SU-DHL-6 (cell line): ENCODE data around the gene HCFC1R1.

Experiments used
- EZH2phosphoT487 ChIP-seq: fragments of 200-600 bp; sonication (generic), shearing (Covaris generic); conservative IDR thresholded peaks from 2 replicates; pipeline ENCODE4 v1.6.1; 2018; ENCODE audit warnings: mild to moderate bottlenecking, antibody characterized with exemption, low read length, moderate library complexity, mixed read lengths
- TF ChIP-seq, protein P1 (sequence below): fragments of 200-600 bp; sonication (generic); IDR thresholded peaks from one replicate; pipeline ENCODE4 v1.5.1; 2017; ENCODE audit warnings: antibody characterized with exemption, mild to moderate bottlenecking, low read length, moderate library complexity; ENCODE audit not compliant: insufficient read depth, poor library complexity, severe bottlenecking

DNA sequence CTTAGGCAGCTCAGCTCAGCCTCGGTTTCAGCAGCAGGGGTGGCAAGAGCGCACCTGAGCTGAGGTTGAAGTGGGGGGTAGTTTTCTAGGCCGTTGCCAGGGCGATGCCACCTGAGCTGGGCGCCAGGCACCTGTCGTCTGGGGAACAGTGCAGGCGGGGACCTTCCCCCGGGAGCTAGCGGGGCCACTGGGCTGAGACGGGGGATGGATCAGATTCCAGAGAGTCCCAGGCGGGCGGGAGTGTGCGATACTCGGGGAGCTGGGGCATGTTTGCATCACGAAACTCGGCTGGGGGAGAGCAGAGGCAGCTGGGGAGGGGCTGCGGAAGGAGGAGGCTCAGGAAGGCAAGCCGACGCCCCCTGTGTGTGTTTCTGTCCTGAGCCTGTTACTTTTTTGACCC is 11.5 kb downstream of the HCFC1R1 start:
- TF ChIP-seq, protein P1, sequence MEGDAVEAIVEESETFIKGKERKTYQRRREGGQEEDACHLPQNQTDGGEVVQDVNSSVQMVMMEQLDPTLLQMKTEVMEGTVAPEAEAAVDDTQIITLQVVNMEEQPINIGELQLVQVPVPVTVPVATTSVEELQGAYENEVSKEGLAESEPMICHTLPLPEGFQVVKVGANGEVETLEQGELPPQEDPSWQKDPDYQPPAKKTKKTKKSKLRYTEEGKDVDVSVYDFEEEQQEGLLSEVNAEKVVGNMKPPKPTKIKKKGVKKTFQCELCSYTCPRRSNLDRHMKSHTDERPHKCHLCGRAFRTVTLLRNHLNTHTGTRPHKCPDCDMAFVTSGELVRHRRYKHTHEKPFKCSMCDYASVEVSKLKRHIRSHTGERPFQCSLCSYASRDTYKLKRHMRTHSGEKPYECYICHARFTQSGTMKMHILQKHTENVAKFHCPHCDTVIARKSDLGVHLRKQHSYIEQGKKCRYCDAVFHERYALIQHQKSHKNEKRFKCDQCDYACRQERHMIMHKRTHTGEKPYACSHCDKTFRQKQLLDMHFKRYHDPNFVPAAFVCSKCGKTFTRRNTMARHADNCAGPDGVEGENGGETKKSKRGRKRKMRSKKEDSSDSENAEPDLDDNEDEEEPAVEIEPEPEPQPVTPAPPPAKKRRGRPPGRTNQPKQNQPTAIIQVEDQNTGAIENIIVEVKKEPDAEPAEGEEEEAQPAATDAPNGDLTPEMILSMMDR = no peak
- no peak for TF ChIP-seq EZH2phosphoT487
